Keratinocyte (primary cell): ENCODE results near the gene SERPINA5.

Source experiments
- EZH2 ChIP-seq: IDR thresholded peaks from one replicate; pipeline ENCODE4 v1.6.1; 2012; ENCODE audit warnings: inconsistent platforms, mild to moderate bottlenecking, low read length, moderate library complexity
- TF ChIP-seq, protein P1 (sequence below), 3 experiments: IDR thresholded peaks in 1 of 3; conservative IDR thresholded peaks in 1 of 3; optimal IDR thresholded peaks in 1 of 3; 2 replicates in 2 of 3; 3 replicates in 1 of 3; pipeline versions ENCODE3 to v1.5.1; 2011; ENCODE audit warnings: low read length in 3 of 3, mild to moderate bottlenecking in 3 of 3, moderate library complexity in 2 of 3, control low read depth in 1 of 3, inconsistent platforms in 1 of 3; ENCODE audit not compliant: insufficient read depth in 2 of 3; ENCODE audit errors: extremely low read depth in 1 of 3

DNA sequence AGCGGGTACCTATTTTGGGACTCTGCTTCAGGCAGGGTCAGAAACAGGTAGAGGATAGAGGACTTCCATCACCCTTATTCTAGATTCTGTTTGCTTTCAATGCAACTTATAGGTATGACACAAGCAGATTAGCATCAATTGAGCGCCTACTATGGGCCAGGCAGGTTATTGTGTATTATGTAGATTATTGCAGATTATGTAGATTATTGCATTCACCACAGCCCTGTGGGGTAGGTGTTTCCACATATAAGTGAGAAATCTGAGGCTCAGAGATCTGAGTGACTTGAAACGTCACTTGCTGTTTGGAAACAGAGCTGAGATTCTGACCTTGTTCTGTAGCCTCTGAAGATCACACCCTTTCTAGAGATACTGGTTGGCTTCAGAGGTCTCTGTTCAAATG lies 45.7 kb upstream of the SERPINA5 start:
- TF ChIP-seq, protein P1, sequence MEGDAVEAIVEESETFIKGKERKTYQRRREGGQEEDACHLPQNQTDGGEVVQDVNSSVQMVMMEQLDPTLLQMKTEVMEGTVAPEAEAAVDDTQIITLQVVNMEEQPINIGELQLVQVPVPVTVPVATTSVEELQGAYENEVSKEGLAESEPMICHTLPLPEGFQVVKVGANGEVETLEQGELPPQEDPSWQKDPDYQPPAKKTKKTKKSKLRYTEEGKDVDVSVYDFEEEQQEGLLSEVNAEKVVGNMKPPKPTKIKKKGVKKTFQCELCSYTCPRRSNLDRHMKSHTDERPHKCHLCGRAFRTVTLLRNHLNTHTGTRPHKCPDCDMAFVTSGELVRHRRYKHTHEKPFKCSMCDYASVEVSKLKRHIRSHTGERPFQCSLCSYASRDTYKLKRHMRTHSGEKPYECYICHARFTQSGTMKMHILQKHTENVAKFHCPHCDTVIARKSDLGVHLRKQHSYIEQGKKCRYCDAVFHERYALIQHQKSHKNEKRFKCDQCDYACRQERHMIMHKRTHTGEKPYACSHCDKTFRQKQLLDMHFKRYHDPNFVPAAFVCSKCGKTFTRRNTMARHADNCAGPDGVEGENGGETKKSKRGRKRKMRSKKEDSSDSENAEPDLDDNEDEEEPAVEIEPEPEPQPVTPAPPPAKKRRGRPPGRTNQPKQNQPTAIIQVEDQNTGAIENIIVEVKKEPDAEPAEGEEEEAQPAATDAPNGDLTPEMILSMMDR (optimal IDR thresholded peaks at IDR 0.05 in 1 of 3, IDR thresholded peaks at IDR 0.05 in 1 of 3, conservative IDR thresholded peaks at IDR 0.05 in 1 of 3; ENCODE audit: extremely low read depth in 1 of 3, insufficient read depth in 2 of 3, low read length in 3 of 3) = no peak
- TF ChIP-seq EZH2 = no peak
